GM19035 (cell line): ENCODE measurements around the gene CPSF4L.

ENCODE experiments used
- ATAC-seq: cut with Tn5 transposase; IDR thresholded peaks from one replicate; pipeline ENCODE4 v1.9.1; 2021; ENCODE audit not compliant: unreplicated experiment

The CPSF4L gene

DNA sequence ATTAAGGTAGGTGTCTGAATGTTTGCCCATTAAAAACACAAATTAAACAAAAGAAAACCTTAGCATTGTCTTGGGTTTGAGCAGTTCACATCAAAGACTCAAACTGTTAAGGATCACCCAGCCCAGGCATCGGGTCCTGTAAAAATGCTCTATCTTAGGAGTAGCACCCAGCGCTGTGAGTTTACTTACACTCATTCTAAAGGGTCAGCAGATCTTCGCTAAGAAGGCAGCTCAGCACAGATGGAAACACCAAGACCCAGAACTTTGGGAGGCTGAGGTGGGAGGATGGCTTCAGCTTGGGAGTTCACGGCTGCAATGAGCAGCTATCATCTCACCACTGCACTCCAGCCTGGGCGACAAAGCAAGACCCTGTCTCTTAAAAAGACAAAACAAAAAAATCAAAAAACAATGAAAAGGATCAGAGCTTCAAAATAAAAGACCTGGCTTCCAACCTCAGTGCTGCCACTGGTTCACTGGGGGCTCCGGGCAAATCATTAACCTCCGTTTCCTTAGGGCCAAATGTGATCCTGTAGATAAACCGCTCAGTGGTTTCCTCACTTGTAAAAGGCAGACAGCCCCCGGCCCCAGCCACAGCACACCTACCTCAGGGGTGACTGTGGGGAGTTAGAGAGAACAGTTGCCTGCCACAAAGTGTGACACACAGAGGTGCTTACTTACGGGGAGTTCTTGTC, 57.7 kb downstream of the CPSF4L start:
- no peak for ATAC-seq

DNA sequence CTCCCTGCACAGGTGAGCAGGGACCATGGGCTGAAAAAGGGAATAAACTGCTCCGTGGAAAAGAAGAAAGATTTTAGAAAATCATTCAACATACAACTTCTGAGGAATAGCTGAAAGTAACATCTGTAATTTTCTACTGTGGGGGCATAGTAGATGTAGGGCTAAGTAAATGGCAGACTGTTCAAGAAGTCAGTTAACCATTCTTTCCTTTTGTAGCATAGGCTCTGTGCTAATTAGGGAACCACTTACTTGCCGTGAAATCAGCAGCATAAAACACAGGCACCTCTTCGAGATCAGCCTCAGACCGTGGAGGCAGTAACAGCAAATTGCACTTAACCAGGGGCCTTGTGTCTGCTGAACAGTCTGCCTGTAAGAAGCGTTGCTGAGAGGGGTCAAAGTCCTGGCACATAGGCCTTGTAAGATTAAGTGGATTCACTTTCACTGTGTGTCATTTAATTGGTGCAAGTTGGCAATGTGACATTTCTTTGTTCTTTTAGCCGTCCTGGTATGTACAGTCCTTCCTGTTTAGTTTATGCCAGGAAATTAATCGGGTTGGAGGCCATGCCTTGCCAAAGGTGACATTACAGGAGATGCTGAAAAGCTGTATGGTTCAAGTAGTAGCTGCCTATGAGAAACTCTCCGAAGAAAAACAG, 58.4 kb downstream of the CPSF4L start:
- no peak for ATAC-seq

DNA sequence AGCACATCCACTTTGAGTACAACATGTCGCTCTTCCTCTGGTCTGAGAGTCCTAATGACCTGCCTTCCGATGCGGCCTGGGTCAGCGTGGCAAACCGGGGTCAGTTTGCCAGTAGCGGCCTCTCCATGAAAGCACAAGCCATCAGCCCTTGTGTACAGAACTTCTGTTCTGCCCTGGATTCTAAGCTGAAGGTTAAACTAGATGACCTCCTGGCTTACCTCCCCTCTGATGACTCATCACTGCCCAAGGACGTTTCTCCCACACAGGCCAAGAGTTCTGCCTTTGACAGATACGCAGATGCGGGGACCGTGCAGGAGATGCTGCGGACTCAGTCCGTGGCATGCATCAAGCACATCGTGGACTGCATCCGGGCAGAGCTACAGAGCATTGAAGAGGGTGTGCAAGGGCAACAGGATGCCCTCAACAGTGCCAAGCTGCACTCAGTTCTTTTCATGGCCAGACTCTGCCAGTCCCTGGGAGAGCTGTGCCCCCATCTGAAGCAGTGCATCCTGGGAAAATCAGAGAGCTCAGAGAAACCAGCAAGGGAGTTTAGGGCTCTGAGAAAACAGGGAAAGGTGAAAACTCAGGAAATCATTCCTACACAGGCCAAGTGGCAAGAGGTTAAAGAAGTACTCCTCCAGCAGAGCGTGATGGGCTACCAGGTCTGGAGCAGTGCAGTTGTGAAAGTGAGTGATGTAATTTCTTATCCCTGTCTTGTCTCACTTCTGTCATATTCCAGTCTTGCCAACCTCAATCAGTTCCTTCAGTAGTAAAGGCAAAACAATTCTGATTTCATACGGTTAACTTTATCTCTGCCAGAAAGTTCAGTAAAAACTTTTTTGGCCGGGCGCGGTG, 60.2 kb downstream of the CPSF4L start:
- ATAC-seq: no peak

DNA sequence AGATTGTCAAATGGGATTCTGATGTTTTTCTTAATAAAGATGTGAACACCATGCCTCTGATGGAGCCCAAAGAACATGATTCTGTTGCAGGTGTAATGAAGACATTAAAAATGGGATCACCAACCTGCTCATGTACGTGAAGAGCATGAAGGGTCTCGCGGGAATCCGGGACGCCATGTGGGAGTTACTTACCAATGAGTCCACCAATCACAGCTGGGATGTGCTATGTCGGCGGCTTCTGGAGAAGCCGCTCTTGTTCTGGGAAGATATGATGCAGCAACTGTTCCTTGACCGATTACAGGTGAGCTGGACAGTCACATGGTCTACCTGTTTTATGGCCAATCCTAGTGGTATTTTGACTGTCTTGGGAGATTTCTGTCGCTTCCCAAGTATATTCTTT, 61.2 kb downstream of the CPSF4L start:
- no peak for ATAC-seq

DNA sequence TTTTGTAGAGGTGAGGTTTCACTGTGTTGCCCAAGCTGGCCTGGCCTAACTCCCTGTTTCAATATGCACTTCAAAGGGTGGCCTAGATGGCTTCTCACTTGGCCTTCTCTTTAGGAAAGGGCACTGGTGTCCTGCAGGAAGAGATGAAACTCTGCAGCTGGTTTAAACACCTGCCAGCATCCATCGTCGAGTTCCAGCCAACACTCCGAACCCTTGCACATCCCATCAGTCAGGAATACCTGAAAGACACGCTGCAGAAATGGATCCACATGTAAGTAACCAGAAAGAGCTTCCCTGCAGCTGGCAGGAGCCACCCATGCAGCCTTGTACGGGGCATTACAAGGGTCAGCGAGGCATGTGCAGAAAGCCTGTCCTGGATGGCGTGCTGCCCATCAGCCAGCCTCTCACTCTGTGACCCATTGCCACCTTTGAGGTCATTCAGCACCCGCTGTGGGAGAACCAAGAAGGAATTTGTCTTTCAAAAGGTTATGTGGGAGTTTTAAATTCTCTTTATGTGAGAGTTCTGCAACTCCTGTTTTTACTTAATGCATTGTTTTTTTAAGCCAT, 61.8 kb downstream of the CPSF4L start:
- no peak for ATAC-seq

DNA sequence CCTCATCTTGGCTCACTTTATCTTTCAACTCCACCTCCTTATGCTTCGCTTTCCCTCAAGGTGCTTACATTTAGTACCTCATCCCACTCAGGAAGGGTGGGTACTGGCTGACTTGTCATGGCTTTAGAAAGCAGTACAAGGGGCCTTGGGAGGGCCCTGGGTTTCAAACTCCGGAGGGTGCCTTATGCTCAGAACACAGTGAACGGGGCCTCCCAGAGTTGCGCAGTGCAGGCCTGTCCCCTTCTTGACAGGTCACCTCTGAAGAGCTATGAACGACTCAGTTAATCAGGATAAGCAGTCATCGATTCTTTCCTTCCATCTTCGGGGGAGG, 62.8 kb downstream of the CPSF4L start:
- no peak for ATAC-seq
